Endothelial cell of hepatic sinusoid (primary cell): ENCODE measurements around the gene FRK.
"Not testable (repeated sequence)": the region's sequence is repeated elsewhere in the genome, so short reads cannot be mapped to it uniquely, and the experiment has no call there.

Source experiments
- in situ Hi-C: cut with HindIII; loops from 2 replicates; pipeline ENCODE4 v1.10.0; 2017; ENCODE audit warnings: low sequenced_read_pairs

The FRK gene, protein sequence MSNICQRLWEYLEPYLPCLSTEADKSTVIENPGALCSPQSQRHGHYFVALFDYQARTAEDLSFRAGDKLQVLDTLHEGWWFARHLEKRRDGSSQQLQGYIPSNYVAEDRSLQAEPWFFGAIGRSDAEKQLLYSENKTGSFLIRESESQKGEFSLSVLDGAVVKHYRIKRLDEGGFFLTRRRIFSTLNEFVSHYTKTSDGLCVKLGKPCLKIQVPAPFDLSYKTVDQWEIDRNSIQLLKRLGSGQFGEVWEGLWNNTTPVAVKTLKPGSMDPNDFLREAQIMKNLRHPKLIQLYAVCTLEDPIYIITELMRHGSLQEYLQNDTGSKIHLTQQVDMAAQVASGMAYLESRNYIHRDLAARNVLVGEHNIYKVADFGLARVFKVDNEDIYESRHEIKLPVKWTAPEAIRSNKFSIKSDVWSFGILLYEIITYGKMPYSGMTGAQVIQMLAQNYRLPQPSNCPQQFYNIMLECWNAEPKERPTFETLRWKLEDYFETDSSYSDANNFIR

DNA sequence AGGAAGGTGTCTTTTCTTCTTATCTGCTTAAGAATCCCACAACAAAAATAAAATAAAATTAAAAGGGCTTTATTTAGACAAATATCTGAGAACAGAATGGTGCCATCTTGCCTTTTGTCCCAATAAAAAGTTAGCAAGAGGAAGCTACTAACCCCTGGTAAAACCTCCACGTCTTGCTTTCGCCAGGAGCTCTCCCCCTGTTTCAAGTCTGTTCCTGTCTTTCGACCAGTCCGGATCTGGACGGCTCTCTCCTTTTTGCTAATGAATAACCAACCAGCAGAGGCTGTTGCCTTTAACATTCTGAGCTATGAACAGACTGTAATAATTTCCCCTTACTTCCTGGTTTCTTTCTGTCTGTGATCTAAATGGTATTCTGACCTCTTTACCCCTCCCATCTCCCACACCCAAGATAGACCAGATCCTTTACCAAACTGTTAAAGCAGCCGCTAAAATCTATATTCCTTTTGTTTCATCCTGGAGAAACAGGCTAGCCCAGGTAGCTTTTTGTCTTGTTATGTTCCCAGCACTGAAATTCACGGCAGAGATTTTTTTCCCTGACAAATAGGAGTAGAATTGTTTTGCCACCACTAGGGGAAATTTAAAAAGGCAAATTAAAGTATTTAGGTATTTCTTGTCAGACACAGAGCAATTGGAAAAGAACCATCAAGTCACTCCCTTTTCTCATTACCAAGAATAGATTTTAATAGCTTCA is at the start of gene FRK:
Gene FRK (minus strand): TSS at position 320 of the 712 bp plus-strand sequence. CDS start 580 bp downstream, outside the sequence.
- in situ Hi-C loops, result no loop called here

DNA sequence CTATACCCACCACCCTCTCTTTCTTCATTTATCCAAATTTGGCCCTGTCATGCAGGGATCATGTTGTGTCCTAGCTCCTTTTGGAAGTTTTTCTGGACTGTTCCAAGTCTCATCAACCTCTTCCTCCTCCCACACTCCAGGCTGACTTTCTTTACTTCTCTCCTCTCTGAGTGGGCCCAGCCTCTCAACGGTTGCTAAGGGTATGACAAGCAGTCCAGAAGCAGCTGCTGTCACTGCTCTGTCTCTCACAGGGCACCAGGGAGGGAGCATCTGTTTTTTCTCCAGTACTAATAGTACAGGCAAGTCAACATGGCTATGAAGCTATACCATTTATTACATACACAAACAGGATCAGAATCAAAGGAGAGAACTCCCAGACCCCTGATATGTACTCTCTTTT is 48.1 kb upstream of the FRK start:
- in situ Hi-C loops, result no loop called here

DNA sequence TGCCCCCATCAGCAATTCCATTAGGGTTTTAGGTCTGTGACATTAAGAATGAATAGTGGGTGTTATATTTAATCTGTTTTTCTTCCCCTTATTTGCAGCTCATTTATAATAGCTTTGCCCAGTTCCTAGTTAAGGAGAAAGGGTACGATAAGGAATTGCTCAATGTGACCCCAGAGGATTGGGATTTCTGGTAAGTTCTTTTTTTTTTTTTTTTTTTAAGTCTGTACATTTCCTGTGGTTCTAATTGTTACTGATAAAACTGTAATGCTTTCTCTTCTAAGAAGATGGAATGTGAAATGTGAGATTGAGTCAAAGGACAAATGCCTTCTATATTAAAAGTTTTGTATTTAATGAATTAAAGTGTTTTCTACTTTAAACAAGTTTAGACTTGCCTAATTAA is 45.5 kb upstream of the FRK start:
- in situ Hi-C loops, result no loop called here

DNA sequence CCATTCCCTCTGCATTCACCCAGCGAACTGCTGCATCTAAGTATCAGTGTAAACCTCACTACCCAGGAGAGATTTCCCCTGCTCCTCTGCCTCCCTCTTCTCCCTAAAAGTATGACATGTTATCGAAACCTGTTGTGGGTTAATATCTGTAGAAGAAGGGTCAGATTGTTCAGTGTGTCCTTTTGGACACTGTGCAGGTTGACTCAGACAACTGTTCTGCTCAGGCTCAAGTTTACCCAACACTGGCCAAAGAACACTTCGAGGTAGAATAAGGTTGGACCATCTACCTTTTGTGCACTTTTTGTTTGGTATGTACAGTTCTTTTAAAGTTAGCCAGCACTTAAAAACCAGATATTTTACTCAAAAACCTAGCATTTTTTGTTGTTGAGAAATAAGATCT is 44.6 kb upstream of the FRK start:
- in situ Hi-C loops, result no loop called here

DNA sequence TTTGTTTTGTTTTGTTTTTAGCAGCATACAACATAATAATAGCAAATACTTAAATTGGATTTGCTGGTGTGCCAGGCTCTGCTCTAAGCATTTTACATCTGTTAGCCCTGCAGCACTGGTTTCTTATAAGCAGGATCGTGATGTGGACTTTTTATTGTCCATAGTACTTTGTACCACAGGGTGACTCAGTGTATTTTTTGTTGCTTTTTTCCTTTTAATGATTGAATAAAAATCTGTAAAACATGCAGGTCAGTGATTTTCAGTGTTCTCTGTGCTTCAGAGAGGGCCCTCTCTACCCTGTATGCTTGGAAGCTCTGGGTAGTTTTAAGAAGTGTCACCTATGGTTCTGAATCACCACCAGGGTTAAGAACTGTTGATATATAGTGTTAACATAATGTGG is 43.9 kb upstream of the FRK start:
- in situ Hi-C loops, result no loop called here

DNA sequence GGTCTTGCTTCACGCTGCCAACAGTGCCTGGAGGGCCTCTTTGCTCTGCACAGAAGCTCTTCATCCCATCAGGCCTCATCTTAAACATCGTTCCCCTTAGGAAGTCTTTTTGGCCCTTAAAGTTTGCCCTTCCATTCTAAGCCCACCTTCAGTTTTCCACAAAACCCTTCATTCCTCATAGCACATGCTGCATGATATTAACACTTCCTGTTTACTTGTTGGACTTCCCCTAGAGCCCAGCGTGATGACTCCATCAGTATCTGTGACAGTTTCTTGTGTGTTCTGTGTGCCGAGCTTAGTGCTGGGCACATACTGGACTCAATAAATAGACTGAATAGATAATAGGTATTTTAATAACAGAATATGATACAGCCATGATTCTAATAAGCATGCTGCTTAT is 42.2 kb upstream of the FRK start:
- in situ Hi-C loops, result no loop called here

DNA sequence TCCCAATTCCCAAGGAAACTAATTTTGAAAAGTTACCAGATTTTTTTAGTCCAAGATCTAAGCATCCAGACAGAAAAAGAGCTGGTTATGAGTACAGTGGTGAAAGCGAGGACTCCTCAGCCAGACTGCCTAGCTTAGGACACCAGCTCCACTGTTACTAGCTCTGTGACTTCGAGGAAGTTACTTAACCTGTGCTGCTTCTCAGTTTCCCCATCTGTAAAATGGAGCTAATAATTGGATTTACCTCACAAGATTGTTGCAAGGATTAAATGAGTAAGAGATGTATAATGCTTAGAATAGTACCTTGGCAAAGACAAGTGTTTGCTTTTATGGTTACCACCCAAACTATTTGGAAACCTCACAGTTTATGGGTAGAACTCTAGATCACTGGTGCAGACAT is 41.1 kb upstream of the FRK start:
- in situ Hi-C loops, result no loop called here

DNA sequence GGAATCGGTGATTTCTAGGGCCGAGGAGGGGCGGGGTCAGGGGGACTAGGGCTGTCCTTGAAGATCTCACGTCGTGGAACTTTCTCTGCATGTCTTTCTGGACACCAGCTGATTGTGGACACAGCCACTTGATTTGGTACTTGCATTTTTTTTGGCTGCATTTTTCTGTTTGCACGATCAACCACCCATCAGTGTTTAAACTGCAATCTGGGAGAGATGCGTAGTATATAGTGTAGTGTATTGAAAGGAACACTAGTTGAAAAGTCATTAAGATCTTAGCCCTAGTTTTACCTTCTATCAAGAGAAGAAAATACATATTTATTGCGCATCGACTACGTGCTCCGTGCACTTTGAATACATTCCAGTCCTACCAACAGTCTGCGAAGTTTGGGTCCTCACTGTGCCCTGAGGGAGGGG is 40.6 kb upstream of the FRK start:
- in situ Hi-C loops, result no loop called here

DNA sequence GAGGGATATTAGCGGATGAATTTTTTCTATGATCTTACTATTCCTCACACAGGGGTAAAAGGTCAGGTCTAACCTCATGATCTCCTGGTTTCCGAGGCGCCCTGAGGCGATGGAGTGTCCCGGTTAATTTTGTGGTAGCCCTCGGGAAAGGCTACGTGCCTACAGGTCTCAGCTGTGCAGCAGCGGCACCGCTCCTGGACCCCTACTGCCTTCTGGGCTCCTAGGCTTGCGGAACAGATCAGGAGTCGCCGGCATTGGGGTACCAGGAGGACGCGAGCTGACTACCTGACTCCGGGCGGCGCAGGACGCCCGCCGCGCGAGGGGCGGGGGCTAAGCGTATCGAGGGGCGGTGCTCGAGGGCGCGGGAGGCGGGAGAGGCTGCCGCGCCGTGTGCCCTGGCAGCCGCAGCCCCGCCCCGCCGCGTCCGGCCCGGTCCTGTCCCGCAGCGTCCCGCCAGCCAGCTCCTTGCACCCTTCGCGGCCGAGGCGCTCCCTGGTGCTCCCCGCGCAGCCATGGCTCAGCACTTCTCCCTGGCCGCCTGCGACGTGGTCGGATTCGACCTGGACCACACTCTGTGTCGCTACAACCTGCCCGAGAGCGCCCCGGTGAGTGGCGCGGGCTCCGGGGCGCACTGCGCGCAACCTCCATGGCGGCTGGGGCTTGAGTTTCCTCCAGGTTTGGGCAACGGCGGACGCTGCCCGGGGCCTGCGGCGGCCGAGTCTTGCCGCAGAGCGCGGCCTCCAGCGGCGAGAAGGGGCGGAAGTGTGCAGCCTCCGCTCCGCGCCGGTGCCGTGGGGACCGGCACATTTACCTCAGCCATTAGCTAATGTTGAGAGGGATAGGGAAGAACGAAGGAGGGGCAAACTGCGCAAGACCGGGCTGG is 40.0 kb upstream of the FRK start, which contains the start of gene NT5DC1:
Gene NT5DC1 (plus strand): TSS at position 435 of the 883 bp plus-strand sequence. CDS start 78 bp downstream, at position 513.
- in situ Hi-C loops, result no loop called here

DNA sequence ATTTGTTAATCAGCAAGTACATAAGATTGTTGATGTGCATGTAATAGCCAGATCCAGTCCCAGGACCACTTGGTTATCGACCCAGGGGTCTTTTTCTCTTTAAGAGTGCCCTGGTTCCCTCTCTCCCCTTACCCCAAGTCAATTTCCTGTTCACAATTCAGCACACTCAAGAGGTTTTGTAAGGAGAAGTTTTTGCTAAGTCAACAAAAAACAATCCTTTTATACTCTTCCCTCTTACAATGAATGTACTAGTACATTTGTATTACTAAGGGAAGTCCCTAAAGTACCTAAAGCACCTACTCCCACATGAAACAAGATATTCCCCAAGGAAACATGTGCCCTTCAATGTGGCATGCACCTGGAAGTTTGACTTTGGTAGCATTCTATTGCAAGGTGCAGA is 38.3 kb upstream of the FRK start:
- in situ Hi-C loops, result no loop called here

DNA sequence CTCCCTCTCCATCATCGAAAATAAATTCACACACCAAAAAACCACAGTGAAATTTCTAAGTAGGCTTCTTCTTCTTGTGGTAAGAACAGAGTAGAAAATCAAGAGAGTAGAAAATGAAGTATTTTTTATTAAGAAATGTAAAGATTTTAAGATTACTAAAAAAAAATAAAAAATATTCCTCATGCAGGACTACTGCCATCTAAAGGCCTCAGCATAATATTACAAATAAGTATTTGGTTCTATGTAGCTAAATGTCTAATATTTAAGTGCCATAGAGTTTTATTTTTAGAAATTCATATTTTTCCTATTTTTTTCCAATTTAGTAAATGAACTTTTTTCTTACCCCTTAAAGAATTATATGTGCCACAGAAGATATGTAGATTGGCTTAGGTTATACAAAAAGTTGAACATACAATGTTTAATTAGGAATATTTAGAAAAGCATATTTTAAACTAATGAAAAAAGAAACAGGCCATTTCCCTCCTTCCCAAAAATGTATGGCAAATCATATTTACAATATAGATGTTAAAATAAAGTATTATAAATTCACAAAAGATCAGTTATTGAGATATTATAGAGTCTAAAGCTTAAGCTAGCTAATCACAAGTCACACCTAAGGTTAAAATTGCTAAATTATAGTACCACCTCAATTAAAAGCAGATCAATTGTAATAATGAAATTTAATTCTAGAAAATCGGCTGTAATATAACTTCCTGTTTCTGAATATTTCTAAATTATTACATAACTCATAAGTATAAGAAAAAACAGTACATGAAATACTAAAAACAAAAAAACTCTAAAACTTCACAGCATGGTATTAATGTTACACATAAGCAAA is 36.5 kb upstream of the FRK start:
- in situ Hi-C loops, result no loop called here

DNA sequence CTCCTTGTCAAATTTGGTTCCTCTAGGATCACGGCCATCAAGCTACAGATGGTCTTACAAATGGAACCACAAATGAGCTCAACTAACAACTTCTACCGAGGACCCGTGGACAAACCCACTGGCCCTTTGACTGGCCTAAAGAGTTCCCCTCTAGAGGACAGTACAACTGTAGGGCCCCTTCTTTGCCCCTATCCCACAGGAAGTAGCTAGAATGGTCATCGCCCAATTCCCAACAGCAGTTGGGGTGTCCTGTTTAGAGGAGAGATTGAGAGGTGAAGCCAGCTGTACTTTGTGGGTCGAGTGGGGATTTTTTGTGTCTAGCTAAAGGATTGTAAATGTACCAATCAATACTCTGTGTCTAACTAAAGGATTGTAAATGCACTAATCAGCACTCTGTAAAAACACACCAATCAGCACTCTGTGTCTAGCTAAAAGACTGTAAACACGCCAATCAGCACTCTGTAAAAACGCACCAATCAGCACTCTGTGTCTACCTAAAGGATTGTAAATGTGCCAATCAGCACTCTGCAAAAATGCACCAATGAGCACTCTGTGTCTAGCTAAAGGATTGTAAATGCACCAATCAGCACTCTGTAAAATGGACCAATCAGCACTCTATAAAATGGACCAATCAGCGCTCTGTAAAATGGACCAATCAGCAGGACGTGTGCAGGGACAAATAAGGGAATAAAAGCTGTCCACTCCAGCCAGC is 35.5 kb upstream of the FRK start:
- in situ Hi-C loops, result not testable (repeated sequence)

DNA sequence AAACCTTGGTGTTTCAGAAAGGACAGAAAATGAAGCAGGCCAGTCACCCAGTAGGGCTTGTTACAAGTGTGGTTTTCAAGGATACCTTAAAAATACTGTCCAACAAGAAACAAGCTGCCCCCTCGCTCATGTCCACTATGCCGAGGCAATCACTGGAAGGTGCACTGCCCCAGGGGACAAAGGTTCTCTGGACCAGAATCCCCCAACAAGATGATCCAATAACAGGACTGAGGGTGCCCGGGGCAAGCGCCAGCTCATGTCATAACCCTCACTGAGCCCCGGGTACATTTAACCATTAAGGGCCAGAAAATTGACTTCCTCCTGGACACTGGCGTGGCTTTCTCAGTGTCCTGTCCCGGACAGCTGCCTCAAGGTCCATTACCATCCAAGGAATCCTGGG is 33.4 kb upstream of the FRK start:
- in situ Hi-C loops, result no loop called here

DNA sequence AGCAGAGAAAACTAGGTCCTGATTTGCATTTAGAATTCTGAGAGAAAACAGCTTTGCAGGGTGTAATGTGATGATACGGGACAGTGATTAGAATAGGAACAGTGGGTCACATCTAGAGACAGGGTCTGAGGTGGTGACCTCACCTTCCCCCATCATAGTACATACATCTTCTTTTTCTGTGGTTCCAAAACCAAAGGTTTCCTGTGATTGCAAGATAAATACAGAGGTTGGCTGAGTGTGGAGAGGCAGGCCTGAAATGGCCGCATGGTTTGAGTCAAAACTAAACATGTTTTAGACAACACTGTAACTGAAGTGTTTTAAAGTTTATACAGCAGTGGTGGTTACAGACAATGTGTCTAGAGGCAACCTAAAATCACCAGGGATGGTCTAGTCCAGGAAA is 29.6 kb upstream of the FRK start:
- in situ Hi-C loops, result no loop called here

DNA sequence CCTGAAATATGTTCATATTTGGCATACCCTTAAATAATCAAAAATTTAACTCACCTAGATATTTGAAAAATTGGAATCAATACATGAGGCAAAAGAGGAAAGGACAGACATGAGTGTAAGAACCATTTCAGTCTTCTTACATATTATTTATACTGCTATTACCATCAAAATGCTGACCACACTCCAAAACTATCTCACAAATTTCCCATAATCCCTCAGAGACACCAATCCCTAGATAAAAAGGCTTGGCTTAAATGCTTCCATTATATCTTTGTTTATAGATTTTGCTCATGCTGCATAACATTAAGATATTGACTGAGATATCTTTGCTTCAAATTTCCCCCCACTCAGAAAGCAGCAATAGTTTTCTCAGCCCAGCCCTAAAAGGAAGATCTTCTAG is 28.3 kb upstream of the FRK start:
- in situ Hi-C loops, result no loop called here

DNA sequence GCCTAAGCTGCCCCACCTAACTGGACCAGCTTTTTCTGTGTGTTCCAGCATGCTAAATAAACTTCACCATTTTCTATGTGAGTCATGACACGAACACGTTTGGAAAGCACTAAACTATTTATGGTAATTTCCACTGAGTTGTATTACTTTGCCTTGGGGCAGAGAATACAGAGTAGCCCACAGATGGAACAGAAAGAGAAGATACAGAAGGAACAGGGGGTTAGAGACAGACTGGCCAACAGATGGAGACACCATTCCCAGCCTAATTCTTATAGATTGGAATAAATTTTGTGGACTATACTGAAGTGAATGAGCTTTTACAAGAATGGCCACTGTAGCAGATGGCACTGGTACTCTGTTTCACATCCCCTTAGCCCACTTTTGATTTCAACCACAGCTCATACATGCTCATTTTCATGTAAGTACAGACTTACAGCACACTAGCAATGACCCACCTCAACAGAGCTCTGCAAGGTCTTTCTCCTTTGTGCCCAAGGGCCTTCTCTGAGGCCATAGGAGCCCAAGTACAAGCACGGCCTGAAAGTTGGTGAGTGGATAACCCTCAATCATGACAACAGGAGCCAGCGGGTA is 26.8 kb upstream of the FRK start:
- in situ Hi-C loops, result no loop called here

DNA sequence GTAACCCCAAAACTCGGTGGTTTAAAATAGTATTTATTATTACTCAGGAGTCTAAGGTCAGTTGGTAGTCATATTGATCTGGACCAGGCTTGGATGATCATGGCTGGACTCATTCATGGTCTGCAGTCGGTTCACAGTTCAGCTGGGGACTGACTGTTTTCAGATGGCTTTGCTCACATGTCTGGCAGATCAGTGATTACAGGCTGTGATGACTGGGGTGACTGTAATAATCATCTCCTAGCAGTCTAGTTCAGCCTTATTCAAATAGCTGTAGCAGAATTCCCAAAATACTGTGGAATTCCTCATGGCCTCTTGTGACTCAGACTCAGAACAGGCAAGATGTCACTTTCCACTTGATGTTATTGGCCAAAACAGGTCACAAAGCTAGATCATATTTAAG is 23.6 kb upstream of the FRK start:
- in situ Hi-C loops, result no loop called here

DNA sequence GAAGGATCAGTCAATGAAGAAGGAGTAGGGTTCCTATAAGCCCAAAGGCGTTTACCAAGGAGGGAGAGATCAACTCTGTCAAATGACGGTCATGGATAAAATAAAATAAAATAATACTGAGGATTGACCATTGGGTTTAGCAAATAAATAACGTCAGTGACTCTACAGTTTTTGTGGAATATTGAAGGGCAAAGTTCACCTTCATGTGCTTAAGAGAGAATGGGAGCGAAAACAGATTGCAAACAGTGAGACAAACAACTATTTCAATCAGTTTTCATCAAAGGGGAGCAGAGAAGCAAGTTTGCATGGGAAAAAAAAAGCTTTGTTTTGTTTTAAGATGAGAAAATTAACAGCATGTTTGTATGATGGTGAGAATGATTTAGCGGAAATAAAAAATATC is 22.4 kb upstream of the FRK start:
- in situ Hi-C loops, result no loop called here

DNA sequence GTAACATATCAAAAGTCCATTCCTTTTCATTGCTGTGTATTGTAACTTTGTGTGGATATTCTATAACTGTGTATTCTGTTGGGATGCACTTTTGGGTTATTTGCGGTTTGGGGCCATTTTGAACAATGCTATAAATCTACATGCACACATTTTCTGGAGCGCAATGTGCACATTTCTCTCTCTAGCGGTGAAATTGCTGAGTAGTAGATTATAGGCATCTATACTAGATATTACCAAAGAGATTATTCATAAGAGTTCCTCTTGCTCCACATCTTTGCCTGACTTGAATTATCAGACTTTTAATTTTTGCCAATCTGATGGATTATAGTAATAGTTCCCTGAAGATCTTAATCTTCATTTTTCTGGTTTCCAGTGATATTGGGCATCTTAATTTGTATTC is 18.3 kb upstream of the FRK start:
- in situ Hi-C loops, result no loop called here
